ENCODE measurements around the gene OLFML2A. TPM values are rescaled to one million over a fixed set of nuclear protein-coding genes. Genes with fewer than 3 reads are reported as not detected.

The OLFML2A gene
- total RNA-seq, 2 donors from 2014 or later = 16.7 to 18.5 TPM

DNA sequence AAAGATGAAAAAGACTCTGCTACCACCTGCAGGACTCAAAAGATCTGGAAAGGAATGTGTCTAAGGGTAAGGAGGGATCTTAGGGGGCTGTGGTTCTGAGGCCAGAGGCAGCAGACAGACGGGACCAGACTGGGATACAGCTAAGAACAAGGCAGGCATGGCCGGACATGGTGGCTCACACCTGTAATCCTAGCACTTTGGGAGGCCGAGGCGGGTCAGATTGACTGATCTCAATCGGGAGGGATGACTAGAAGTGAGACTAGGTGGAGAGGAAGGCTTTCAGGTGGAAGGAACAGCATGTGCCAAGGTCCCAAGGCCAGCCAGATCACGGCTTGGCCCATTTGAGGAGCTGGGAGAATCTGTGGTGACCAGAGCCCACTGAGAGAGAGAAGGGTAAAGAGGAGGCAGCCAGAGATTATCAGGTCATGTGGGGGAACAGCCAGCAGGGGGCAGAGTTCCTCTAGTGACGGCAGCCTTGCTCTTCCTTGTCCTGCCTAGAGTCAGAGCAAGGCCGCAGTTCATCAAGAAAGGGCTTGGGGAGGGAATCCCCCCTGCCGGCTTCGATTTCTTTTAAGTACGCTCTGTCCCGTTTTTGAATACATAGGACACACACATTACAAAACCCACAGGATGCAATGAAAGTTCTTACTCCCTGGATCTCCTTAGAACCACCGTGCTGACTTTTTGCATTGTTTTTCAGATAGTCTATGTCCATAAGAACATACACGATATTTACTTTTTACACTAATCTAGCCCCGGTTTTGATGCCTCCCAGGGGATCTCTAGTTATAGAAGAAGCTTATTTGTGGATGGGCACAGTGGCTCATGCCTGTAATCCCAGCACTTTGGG is 2.6 kb upstream of the OLFML2A start:
- peak; percentile 74 for DNase-seq (ENCODE audit: low spot score)
- no peak overlapping the region for H3K4me3 ChIP-seq
- intact Hi-C loops (cut with DNase I) = loop anchor here (1.0 to 10.0 kb wide), 2 partner anchors 79 to 370 kb away; partner anchors contain the start of genes SCAI and WDR38
- WGBS = 40% methylated on average over 15 of the region's 15 CpGs
- TF ChIP-seq POLR2A (IDR thresholded peaks at IDR 0.05) = no peak
- TF ChIP-seq POLR2AphosphoS5 (IDR thresholded peaks at IDR 0.05) = peak; percentile 46
- TF ChIP-seq, protein P1, sequence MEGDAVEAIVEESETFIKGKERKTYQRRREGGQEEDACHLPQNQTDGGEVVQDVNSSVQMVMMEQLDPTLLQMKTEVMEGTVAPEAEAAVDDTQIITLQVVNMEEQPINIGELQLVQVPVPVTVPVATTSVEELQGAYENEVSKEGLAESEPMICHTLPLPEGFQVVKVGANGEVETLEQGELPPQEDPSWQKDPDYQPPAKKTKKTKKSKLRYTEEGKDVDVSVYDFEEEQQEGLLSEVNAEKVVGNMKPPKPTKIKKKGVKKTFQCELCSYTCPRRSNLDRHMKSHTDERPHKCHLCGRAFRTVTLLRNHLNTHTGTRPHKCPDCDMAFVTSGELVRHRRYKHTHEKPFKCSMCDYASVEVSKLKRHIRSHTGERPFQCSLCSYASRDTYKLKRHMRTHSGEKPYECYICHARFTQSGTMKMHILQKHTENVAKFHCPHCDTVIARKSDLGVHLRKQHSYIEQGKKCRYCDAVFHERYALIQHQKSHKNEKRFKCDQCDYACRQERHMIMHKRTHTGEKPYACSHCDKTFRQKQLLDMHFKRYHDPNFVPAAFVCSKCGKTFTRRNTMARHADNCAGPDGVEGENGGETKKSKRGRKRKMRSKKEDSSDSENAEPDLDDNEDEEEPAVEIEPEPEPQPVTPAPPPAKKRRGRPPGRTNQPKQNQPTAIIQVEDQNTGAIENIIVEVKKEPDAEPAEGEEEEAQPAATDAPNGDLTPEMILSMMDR (IDR thresholded peaks at IDR 0.05) = peak; percentile 52 to 92 (median 86)
- H3K9me3 ChIP-seq = no peaks in the 10 kb centered on the region
- no peaks in the 10 kb centered on the region for H3K4me1 ChIP-seq (replicated peaks)
- peaks cover 2% of the 10 kb centered on the region for H3K27me3 ChIP-seq (replicated peaks; ENCODE audit: insufficient read depth)
- no peaks in the 10 kb centered on the region for H3K36me3 ChIP-seq
- H3K27ac ChIP-seq = no peak overlapping the region

DNA sequence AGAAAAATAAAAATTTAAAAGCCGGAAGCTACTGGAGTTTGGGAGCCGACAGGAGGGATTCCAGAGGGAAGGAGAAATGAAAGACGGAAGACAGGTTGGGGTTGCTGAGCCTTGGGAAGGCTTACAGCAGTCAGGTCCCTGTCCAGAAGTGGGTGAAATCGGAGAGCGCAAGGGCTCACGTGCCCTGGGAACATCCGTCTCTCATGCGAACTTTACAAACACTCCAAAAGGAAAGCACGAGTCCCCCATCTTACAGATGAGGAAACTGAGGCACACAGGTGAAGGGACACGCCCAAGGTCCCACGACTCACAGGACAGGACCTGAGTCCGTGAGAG is 347 bp upstream of the OLFML2A start:
- DNase-seq (ENCODE audit: low spot score) = no peak
- peak overlapping the region; percentile 34 to 46 for H3K4me3 ChIP-seq
- WGBS = 10% methylated on average over 12 of the region's 12 CpGs
- no peaks in the 10 kb centered on the region for H3K4me1 ChIP-seq (replicated peaks)
- peaks cover 2% of the 10 kb centered on the region for H3K27me3 ChIP-seq (replicated peaks; ENCODE audit: insufficient read depth)
- intact Hi-C loops (cut with DNase I) = loop anchor here (10.0 kb wide), 1 partner anchor 368 kb away; the partner anchor contains the start of gene SCAI
- no peaks in the 10 kb centered on the region for H3K36me3 ChIP-seq
- no peak overlapping the region for H3K27ac ChIP-seq
- no peaks in the 10 kb centered on the region for H3K9me3 ChIP-seq
- TF ChIP-seq, protein P1 (IDR thresholded peaks at IDR 0.05) = no peak
- TF ChIP-seq POLR2A (IDR thresholded peaks at IDR 0.05) = no peak
- TF ChIP-seq POLR2AphosphoS5 (IDR thresholded peaks at IDR 0.05) = no peak

DNA sequence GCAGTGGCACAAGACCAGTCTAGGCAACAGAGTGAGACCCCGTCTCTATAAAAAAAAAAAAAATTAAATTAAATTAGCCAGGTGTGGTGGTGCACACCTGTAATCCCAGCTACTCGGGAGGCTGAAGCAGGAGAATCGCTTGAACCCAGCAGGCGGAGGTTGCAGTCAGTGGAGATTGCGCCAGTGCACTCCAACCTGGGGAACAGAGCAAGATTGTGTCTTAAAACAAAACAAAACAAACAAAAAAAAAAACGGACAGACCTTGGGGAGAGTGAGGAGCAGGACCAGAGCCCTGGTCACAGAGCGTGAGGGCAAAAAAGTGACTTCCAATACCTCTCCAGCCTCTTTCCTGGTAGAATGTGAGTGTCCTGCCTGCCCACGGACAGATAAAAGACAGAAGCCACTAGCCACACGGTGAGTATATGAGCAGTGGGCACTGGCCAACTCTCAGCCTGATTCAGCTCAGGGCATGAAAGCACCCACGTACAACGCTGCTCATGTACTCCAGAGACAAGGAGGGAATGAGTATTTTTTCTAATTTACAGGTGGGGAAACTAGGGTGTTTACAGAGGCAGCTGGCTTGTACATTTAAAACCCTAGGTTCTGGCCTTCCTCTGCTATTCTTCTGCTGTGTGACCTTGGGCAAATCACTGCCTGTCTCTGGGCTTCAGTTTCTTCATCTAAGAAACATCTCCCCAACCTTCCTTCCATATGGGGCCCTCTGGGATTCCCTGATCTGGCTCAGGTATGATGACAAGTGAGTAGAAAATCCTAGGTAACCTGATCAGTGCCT is 1.8 kb downstream of the OLFML2A start:
- intact Hi-C loops (cut with DNase I) = loop anchor here (10.0 kb wide), 1 partner anchor 366 kb away; the partner anchor contains the start of gene SCAI
- TF ChIP-seq POLR2A (IDR thresholded peaks at IDR 0.05) = no peak
- TF ChIP-seq POLR2AphosphoS5 (IDR thresholded peaks at IDR 0.05) = no peak
- TF ChIP-seq, protein P1 (IDR thresholded peaks at IDR 0.05) = no peak
- no peak for DNase-seq (ENCODE audit: low spot score)
- no peaks in the 10 kb centered on the region for H3K36me3 ChIP-seq
- peaks cover 2% of the 10 kb centered on the region for H3K27me3 ChIP-seq (replicated peaks; ENCODE audit: insufficient read depth)
- H3K4me3 ChIP-seq = no peak overlapping the region
- H3K27ac ChIP-seq = peak overlapping the region; percentile 2 to 28
- H3K9me3 ChIP-seq = no peaks in the 10 kb centered on the region
- H3K4me1 ChIP-seq (replicated peaks) = no peaks in the 10 kb centered on the region
- WGBS = 71% methylated on average over 11 of the region's 11 CpGs

DNA sequence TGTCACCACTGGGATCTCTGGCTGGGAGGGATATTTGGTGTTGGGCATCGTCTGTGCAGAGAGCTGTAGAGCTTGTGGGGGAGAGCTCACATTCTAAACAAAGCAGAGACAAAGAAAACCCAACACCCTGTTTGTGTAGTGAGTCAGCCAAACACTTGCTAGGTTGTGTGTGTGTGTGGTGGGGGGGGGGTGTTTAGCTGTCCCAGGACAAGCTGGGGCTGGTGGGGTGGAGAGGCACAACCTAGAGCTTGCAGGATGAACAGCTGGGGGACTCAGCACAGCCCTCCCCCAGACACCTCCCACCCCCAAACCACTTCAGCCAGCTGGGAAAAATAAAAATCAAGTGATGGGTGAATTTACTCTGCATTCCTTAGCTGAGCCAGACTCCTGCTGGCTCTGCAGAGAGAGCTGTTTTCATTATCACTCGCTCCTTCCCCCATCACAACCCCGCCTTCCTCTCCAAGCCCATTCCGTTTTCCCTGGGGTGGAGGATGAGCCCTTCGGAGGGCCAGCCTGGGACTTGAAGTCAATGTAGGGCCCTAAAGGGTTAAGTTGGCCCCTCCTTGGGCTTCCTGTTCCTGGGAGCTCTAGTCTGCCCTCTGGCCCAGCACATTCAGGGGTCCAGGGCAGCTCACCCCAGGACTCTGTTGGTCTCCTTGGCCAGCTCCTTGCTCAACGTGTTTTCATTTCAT is 2.6 kb downstream of the OLFML2A start:
- H3K27ac ChIP-seq = peak overlapping the region; percentile 2 to 28
- H3K4me3 ChIP-seq = no peak overlapping the region
- TF ChIP-seq POLR2AphosphoS5 (IDR thresholded peaks at IDR 0.05) = no peak
- no peak for TF ChIP-seq POLR2A (IDR thresholded peaks at IDR 0.05)
- TF ChIP-seq, protein P1 (IDR thresholded peaks at IDR 0.05) = no peak
- no peak for DNase-seq (ENCODE audit: low spot score)
- H3K4me1 ChIP-seq (replicated peaks) = no peaks in the 10 kb centered on the region
- H3K36me3 ChIP-seq = no peaks in the 10 kb centered on the region
- no peaks in the 10 kb centered on the region for H3K9me3 ChIP-seq
- 20% methylated on average over 6 of the region's 6 CpGs for WGBS
- intact Hi-C loops (cut with DNase I) = loop anchor here (10.0 kb wide), 1 partner anchor 365 kb away; the partner anchor contains the start of gene SCAI
- peaks cover 2% of the 10 kb centered on the region for H3K27me3 ChIP-seq (replicated peaks; ENCODE audit: insufficient read depth)

Measured in prostate gland (tissue), 2 donors.